Kidney (tissue), 14 donors: ENCODE results near the gene SMYD3. TPM values are rescaled to one million over a fixed set of nuclear protein-coding genes. Genes with fewer than 3 reads are reported as not detected.

Experiments
- DNase-seq, 5 donors: peaks; one replicate each; pipeline ENCODE4 v3.0.0-alpha.2; 2013 to 2020
- FAIRE-seq: peaks from 2 replicates; lab custom pipeline; 2012; peaks lifted over from hg19 to GRCh38; lab: Jason Lieb, UNC
- H3K27ac ChIP-seq, 2 donors: one replicate each; pipeline ENCODE4 v1.7.0; 2013; ENCODE audit warnings: low read depth in 2 of 2, low read length in 2 of 2, inconsistent platforms in 1 of 2
- H3K27me3 ChIP-seq: one replicate; pipeline ENCODE4 v1.7.1; 2013; ENCODE audit warnings: low read length, inconsistent platforms; ENCODE audit not compliant: control insufficient read depth, insufficient read depth
- H3K36me3 ChIP-seq, 3 donors: one replicate each; pipeline versions ENCODE4 v1.7.0 to v1.7.1; 2013; ENCODE audit warnings: low read length in 3 of 3, control low read depth in 1 of 3, inconsistent platforms in 1 of 3; ENCODE audit not compliant: insufficient read depth in 3 of 3, control insufficient read depth in 2 of 3
- H3K4me1 ChIP-seq, 3 donors: one replicate each; pipeline versions ENCODE4 v1.7.0 to v1.7.1; 2013; ENCODE audit warnings: low read length in 3 of 3, inconsistent platforms in 1 of 3, low read depth in 1 of 3; ENCODE audit not compliant: control insufficient read depth in 2 of 3, insufficient read depth in 2 of 3
- H3K4me3 ChIP-seq, 3 donors: one replicate each; pipeline versions ENCODE4 v1.7.0 to v1.8.1; 2013; ENCODE audit warnings: low read length in 3 of 3, control low read depth in 1 of 3, inconsistent platforms in 1 of 3
- H3K9ac ChIP-seq, 3 donors: one replicate each; pipeline versions ENCODE4 v1.7.0 to v1.7.1; 2013; ENCODE audit warnings: low read length in 3 of 3, control low read depth in 1 of 3, inconsistent platforms in 1 of 3
- H3K9me3 ChIP-seq, 3 donors: one replicate each; pipeline versions ENCODE4 v1.7.0 to v1.7.1; 2013; ENCODE audit warnings: low read length in 3 of 3, control low read depth in 1 of 3, inconsistent platforms in 1 of 3; ENCODE audit not compliant: control insufficient read depth in 2 of 3, insufficient read depth in 1 of 3
- CTCF ChIP-seq: IDR thresholded peaks from 3 replicates; pipeline ENCODE4 v1.5.1; 2012; ENCODE audit warnings: mild to moderate bottlenecking, moderate library complexity, borderline replicate concordance; ENCODE audit not compliant: insufficient read depth; ENCODE audit errors: extremely low read depth
- intact Hi-C: fragments of 100-400 bp; cut with DNase I; formaldehyde crosslinking; loops from one replicate; pipeline ENCODE4 v1.11.1; 2022
- polyA plus RNA-seq: library from polyadenylated mRNA; stranded (reverse); fragments of 350-450 nt; fragmentation: Illumina TruSeq; extraction: RNeasy Lipid Tissue Mini Kit (QIAGEN cat#74804); gene quantifications from one replicate; pipeline ENCODE4 v1.2.3, GENCODE V29; 2014; ENCODE audit warnings: low read depth, low replicate concordance; ENCODE audit not compliant: insufficient read depth
- total RNA-seq: library from RNA; stranded (reverse); fragmentation: NEBNext Ultra II Directional; extraction: Animal tissue kit (Norgen Biotek cat#: 25700); gene quantifications from one replicate; pipeline ENCODE4 v1.2.1, GENCODE V29; 2021
- donor health status: control.
- donor health status: control.
- donor health status: control.
- donor health status: control.
- donor health status: control.
- donor health status: DM: yes; HTN: yes; CAD: no.
- donor health status: Normal renal cell carcinoma (clear cell type).

Gene SMYD3
- total and polyA plus RNA-seq, 2 donors from 2014 or later = 23.3 to 23.9 TPM

GRCh38 chr1:245807306-245807705, 699.8 kb downstream of the SMYD3 start:
- TF ChIP-seq CTCF = no peak
- H3K4me1 ChIP-seq = peaks cover 0 to 2% (median 0%) of the 10 kb centered on the region in 3 donors
- intact Hi-C loops = no loop called here
- FAIRE-seq (no peak), DNase-seq (peak in 1 of 5 donors; percentile 46)
- H3K27ac ChIP-seq = peak overlapping the region in 1 of 2 donors; percentile 34
- no peaks in the 10 kb centered on the region for H3K36me3 ChIP-seq
- H3K9me3 ChIP-seq = no peaks in the 10 kb centered on the region
- H3K4me3 ChIP-seq = peak overlapping the region in 2 of 3 donors; percentile 10 to 14
- no peak overlapping the region for H3K9ac ChIP-seq
- no peaks in the 10 kb centered on the region for H3K27me3 ChIP-seq

- Histone ChIP-seq H3K36me3 (no peaks in the 10 kb centered on the region), H3K9me3 (no peaks in the 10 kb centered on the region), H3K4me3 (no peak overlapping the region), H3K9ac (no peak overlapping the region), H3K27ac (no peak overlapping the region), H3K4me1 (peaks cover 0 to 2% (median 0%) of the 10 kb centered on the region in 3 donors), H3K27me3 (no peaks in the 10 kb centered on the region)
- intact Hi-C loops = no loop called here
- DNase-seq (no peak), FAIRE-seq (no peak)
- no peak for TF ChIP-seq CTCF
Observed at GRCh38 chr1:245805532-245805931, 701.5 kb downstream of the SMYD3 start.

- no peaks in the 10 kb centered on the region for H3K36me3 ChIP-seq
- H3K9me3 ChIP-seq = no peaks in the 10 kb centered on the region
- H3K27me3 ChIP-seq = no peaks in the 10 kb centered on the region
- no peak overlapping the region for H3K4me3 ChIP-seq
- H3K27ac ChIP-seq = no peak overlapping the region
- DNase-seq = no peak
- intact Hi-C loops = no loop called here
- TF ChIP-seq CTCF = no peak
- FAIRE-seq = no peak
- no peak overlapping the region for H3K9ac ChIP-seq
- H3K4me1 ChIP-seq = peaks cover 0 to 2% (median 0%) of the 10 kb centered on the region in 3 donors
Observed at GRCh38 chr1:245804696-245805095, 702.4 kb downstream of the SMYD3 start.

GRCh38 chr1:245803666-245804037, 703.4 kb downstream of the SMYD3 start:
- H3K9ac ChIP-seq = no peak overlapping the region
- peaks cover 0 to 2% (median 0%) of the 10 kb centered on the region in 3 donors for H3K4me1 ChIP-seq
- no peak overlapping the region for H3K4me3 ChIP-seq
- H3K36me3 ChIP-seq = no peaks in the 10 kb centered on the region
- no peak for FAIRE-seq
- no peak for TF ChIP-seq CTCF
- H3K27ac ChIP-seq = no peak overlapping the region
- H3K27me3 ChIP-seq = no peaks in the 10 kb centered on the region
- intact Hi-C loops = no loop called here
- no peaks in the 10 kb centered on the region for H3K9me3 ChIP-seq
- DNase-seq = no peak
